CD4-positive, alpha-beta T cell treated with Interleukin-15 for 4 hours (primary cell): Measurements from ENCODE around the gene MYBPC1.
"Not testable (repeated sequence)": the region's sequence is repeated elsewhere in the genome, so short reads cannot be mapped to it uniquely, and the experiment has no call there.

Experiments
- DNase-seq: peaks from one replicate; pipeline ENCODE4 v3.0.0-alpha.2; 2020; ENCODE audit warnings: low spot score

Gene MYBPC1

GRCh38 chr12:101654442-101654841 is 59.7 kb downstream of the MYBPC1 start:
- no peak for DNase-seq

DNA sequence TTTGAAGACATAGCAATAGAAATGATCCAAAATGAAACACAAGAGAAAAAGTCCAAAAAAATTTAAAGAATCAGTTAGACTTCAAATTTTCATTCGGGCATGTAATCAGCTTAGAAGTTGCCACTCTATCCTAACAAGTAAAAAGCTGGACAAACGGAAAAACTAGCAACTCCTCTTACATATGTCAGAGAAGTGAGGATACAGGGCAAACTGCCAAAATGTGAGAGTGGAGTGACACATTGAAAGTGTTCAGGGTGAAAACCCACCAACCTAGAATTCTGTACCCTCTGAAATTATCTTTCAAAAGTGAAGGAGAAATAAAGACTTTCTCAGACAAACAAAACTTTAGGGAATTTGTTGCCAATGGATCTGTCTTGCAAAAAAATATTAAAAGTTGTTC is 60.6 kb downstream of the MYBPC1 start:
- DNase-seq = no peak

DNA sequence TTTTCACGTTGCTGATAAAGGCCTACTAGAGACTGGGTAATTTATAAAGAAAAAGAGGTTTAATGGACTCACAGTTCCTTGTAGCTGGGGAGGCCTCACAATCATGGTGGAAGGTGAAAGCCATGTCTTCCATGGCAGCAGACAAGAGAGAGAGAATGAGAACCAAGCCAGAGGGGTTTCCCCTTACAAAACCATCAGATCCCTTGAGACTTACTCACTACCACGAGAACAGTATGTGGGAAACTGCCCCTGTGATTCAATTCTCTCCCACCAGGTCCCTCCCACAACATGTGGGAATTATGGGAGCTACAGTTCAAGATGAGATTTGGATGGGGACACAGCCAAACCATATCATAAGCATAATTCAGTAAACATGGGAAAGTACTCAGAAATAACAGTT is 65.9 kb downstream of the MYBPC1 start:
- DNase-seq = not testable (repeated sequence)

GRCh38 chr12:101663298-101663697 is 68.5 kb downstream of the MYBPC1 start:
- DNase-seq = no peak

GRCh38 chr12:101664992-101665391 is 70.2 kb downstream of the MYBPC1 start:
- no peak for DNase-seq

DNA sequence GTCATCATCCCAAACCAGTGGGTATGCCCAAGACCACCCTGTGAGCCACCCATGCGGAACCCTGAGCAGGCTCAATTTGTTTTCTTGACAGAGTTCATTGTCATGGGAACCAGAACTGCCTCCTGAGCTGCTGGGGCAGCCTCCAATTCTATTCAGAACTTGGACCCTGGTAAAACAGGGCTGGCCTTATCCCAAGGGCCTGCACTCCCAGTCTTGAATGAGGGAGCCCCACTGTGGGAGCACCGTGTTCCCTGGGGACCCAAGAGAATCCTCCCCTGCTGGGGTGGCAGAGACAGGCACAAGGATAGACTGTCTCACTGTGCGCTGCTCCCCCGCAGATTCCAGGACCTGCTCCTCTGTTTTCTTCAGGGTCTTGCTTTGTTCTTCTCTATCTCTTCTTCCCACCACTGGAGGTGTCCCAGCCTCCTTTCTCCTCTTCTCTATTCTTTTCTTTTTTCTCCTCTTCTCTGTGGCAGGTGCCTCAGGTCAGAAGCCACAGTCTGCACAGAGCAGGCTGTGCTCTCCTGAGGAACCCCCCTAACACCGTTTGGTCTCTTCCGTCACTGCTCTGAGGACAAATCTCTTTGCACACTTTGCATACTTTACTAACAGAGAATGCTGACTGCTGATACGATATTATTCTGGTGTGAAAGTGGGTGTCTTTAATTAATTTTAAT is 71.4 kb downstream of the MYBPC1 start:
- no peak for DNase-seq

DNA sequence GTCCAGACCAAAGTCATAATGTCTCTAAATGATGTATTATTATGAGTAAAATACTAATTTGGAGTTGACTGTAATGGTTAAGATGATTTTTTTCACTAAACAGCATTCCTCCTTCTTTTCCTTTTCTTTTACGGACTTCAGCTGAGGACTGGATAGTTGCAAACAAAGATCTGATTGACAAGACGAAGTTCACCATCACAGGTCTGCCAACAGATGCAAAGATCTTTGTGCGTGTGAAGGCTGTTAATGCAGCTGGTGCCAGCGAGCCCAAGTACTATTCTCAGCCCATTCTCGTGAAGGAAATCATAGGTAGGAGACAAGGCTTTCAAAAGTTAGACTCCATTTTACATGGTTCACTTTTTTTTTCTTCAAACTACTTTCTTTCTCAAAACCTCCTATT is 72.8 kb downstream of the MYBPC1 start:
- DNase-seq = no peak

- DNase-seq = peak; percentile 51
These were observed 75.4 kb downstream of the MYBPC1 start for GRCh38 chr12:101670007-101670671.

- peak; percentile 32 for DNase-seq
These were observed 76.5 kb downstream of the MYBPC1 start for GRCh38 chr12:101671157-101671791.

GRCh38 chr12:101671833-101672232 is 77.1 kb downstream of the MYBPC1 start:
- no peak for DNase-seq

DNA sequence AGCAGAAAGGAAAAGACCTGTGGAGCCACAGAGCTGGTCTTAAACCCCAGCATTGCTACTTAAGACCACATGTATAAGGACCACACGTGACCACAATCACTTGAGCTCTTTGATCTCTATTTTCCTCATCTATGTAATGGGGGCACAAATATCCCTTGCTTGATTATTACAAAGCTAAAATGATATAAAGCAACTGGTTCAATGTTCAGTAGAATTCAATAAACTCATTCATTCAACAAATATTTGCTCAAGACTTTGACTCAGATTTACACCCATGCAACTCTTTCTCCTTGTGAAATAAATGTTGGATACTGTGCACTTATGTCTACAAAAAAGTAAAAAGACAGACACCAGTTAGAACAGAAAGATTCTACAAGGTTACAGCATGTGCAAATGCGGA is 80.8 kb downstream of the MYBPC1 start:
- DNase-seq = no peak

GRCh38 chr12:101676497-101676896 is 81.7 kb downstream of the MYBPC1 start:
- DNase-seq = not testable (repeated sequence)

DNA sequence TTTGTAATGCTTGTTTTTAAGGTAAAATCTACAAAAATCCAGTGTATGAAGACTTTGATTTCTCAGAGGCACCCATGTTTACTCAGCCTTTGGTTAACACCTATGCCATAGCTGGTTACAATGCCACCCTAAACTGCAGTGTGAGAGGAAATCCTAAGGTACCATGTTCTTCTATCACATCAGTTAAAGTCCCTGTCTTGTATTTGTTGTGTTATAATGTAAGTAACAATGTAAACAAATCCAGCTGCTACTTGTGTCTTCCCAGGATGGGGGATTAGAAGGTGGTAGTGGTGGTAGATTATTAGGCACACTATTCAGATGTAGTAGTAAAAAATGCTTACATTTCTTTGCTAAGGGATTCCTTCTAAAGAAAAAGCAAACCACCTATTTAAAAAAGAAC is 83.3 kb downstream of the MYBPC1 start:
- DNase-seq = no peak

DNA sequence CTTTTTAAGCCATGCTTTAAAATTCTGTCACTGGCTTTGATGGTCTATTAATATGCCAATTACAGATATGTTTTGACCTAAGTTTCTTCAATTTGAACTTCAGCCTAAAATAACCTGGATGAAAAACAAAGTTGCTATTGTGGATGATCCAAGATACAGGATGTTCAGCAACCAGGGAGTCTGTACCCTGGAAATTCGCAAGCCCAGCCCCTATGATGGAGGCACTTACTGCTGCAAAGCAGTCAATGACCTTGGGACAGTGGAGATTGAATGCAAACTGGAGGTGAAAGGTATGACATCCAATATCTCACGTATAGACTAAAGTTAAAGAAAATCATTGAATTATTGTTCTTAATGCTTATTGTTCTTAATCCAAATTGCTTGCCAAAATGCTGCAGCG is 85.5 kb downstream of the MYBPC1 start:
- DNase-seq = no peak

DNA sequence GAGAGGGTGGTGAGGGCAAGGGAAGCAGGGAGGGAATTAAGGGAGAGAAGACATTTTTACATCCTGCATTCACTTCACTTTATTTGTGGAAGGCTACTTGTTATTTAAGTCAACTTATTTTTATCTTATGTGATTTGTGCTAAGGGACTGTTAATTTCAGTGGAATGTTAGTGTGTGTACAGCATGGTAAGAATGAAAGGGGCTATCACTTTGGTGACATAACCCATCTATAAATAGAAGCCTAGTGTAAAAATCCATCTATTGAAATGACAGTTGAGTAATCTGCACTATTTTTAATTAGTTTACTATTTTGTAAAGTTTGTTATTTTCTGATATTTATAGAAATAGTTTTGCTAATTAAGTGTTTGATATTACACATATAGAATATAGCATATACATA is 85.9 kb downstream of the MYBPC1 start:
- DNase-seq = no peak

- not testable (repeated sequence) for DNase-seq
These were observed 86.9 kb downstream of the MYBPC1 start for GRCh38 chr12:101681627-101682026.

DNA sequence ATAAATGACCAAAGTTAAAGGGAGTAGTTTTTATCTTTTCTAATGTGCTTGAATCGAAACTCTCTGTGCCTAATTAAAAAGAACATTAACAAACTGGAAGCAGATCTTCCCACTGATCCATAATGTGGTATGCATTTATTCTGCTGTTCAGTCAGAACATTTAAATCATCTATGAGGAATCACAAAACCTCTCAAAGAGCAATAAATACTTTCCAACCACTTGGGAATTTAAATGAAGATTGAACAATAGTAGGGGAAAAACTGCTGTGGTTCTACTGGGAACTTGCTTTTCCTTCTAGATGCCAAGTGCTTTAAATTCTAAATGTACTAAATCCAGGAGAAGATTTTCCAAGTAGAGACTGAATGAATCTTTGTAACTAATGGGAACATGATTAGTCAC is 90.3 kb downstream of the MYBPC1 start:
- DNase-seq = no peak

GRCh38 chr12:101686176-101686575 is 91.4 kb downstream of the MYBPC1 start:
- no peak for DNase-seq

GRCh38 chr12:101690544-101691098 is 95.8 kb downstream of the MYBPC1 start:
- DNase-seq = no peak

DNA sequence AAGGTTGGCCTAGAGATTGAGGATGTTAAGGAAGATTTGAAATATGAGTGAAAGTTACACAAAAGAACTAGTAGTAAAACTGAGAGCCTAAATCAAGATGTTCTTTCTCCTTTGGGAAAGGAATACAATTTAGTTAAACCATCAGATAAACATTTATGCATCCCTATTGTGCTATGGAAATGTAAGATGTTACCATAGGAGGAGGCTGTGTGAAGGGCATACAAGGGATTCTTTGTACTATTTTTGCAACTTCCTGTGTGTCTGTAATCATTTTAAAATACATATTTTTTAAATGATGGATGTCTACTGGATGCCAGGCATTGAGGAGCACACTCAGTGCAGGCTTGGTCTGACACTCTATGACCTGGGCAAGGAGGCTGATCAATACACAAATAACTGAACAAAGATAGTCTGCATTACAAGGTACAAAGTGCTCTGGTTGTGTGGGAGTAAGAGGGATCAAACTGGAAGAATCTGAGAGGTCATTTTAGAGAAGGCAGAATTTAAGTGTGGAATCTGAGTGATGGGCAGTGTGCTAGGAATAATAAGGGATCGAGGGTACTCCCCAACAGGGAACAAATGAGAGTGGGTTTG is 96.8 kb downstream of the MYBPC1 start:
- no peak for DNase-seq

GRCh38 chr12:101694297-101694848 is 99.6 kb downstream of the MYBPC1 start:
- DNase-seq = no peak

- no peak for DNase-seq
These were observed 100.2 kb downstream of the MYBPC1 start for GRCh38 chr12:101694986-101695385.
